ENCODE results near the gene SLC25A17.
A peak's percentile ranks its signal among the peaks of the same experiment; 100 is the strongest.

Gene SLC25A17

GRCh38 chr22:40813912-40814315, 5.2 kb downstream of the SLC25A17 start:
- no peak for TF ChIP-seq CEBPB (IDR thresholded peaks at IDR 0.05)
- TF ChIP-seq EP300 (IDR thresholded peaks at IDR 0.05; ENCODE audit: borderline replicate concordance): no peak
- TF ChIP-seq EGR1 (IDR thresholded peaks at IDR 0.05): no peak
- no peak for TF ChIP-seq CREB1 (IDR thresholded peaks at IDR 0.05; ENCODE audit: low read depth)
- TF ChIP-seq ZBTB7A (IDR thresholded peaks at IDR 0.05; ENCODE audit: low read depth): no peak
- TF ChIP-seq, protein P1, sequence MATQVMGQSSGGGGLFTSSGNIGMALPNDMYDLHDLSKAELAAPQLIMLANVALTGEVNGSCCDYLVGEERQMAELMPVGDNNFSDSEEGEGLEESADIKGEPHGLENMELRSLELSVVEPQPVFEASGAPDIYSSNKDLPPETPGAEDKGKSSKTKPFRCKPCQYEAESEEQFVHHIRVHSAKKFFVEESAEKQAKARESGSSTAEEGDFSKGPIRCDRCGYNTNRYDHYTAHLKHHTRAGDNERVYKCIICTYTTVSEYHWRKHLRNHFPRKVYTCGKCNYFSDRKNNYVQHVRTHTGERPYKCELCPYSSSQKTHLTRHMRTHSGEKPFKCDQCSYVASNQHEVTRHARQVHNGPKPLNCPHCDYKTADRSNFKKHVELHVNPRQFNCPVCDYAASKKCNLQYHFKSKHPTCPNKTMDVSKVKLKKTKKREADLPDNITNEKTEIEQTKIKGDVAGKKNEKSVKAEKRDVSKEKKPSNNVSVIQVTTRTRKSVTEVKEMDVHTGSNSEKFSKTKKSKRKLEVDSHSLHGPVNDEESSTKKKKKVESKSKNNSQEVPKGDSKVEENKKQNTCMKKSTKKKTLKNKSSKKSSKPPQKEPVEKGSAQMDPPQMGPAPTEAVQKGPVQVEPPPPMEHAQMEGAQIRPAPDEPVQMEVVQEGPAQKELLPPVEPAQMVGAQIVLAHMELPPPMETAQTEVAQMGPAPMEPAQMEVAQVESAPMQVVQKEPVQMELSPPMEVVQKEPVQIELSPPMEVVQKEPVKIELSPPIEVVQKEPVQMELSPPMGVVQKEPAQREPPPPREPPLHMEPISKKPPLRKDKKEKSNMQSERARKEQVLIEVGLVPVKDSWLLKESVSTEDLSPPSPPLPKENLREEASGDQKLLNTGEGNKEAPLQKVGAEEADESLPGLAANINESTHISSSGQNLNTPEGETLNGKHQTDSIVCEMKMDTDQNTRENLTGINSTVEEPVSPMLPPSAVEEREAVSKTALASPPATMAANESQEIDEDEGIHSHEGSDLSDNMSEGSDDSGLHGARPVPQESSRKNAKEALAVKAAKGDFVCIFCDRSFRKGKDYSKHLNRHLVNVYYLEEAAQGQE (IDR thresholded peaks at IDR 0.05; ENCODE audit: low read depth): no peak
- TF ChIP-seq YY1 (IDR thresholded peaks at IDR 0.05; ENCODE audit: low read depth): no peak
- TF ChIP-seq, protein P2, sequence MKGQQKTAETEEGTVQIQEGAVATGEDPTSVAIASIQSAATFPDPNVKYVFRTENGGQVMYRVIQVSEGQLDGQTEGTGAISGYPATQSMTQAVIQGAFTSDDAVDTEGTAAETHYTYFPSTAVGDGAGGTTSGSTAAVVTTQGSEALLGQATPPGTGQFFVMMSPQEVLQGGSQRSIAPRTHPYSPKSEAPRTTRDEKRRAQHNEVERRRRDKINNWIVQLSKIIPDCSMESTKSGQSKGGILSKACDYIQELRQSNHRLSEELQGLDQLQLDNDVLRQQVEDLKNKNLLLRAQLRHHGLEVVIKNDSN (IDR thresholded peaks at IDR 0.05): no peak
- no peak for TF ChIP-seq NFIC (IDR thresholded peaks at IDR 0.05)
- TF ChIP-seq TEAD4 (IDR thresholded peaks at IDR 0.05): no peak
- TF ChIP-seq, protein P3, sequence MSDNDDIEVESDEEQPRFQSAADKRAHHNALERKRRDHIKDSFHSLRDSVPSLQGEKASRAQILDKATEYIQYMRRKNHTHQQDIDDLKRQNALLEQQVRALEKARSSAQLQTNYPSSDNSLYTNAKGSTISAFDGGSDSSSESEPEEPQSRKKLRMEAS (IDR thresholded peaks at IDR 0.05): no peak
- no peak for TF ChIP-seq TAF1 (IDR thresholded peaks at IDR 0.05; ENCODE audit: low read depth)
- no peak for TF ChIP-seq TCF12 (IDR thresholded peaks at IDR 0.05; ENCODE audit: low read depth)
- TF ChIP-seq FOXM1 (IDR thresholded peaks at IDR 0.05; ENCODE audit: borderline replicate concordance, low read depth): no peak
- no peak for TF ChIP-seq RAD21 (IDR thresholded peaks at IDR 0.05; ENCODE audit: low read depth)

DNA sequence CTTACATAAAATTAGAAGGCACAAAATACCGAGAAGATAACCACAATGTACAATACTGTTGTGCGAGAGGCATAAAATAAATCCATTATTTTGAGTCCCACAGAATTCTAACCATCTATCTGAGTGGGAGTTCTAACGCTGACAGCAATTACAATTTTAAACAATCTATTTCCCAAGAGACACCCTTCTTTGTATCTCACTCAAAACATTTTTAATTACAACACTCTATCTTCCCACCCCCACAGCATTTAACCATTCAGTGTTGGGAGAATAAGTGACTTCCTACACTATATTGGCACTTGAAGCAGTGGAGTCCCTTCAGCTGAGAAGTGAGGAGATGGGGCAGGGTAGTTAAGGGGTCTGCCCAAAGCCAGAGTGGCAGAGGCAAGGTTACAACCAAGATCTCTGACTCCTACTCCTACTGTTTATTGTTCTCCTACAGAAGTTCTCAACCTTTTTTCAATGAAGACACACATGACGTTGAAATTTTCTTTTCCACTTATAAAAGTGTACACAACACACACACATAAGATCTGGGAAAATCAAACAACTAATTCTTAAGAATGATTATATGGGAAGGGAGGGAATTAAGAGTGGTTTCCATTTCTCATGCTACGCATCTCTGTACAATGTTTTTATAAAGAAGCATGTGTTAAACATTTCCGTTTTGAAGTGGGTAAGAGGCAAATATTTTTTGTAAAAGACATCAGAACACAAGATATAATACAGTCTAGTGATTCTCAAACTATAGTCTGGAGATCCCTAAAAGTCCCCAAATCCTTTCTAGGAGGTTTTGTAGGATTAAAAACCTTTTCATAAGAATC, 10.9 kb downstream of the SLC25A17 start:
- TF ChIP-seq CREB1 (IDR thresholded peaks at IDR 0.05; ENCODE audit: low read depth) (no peak), YY1 (IDR thresholded peaks at IDR 0.05; ENCODE audit: low read depth) (no peak), TEAD4 (IDR thresholded peaks at IDR 0.05) (no peak)
- TF ChIP-seq, protein P1 (IDR thresholded peaks at IDR 0.05; ENCODE audit: low read depth): no peak

- no peak for TF ChIP-seq ZBTB7A (IDR thresholded peaks at IDR 0.05; ENCODE audit: low read depth)
- TF ChIP-seq TCF12 (IDR thresholded peaks at IDR 0.05; ENCODE audit: low read depth): no peak
- no peak for TF ChIP-seq YY1 (IDR thresholded peaks at IDR 0.05; ENCODE audit: low read depth)
Observed at GRCh38 chr22:40806711-40807110, 12.4 kb downstream of the SLC25A17 start.

DNA sequence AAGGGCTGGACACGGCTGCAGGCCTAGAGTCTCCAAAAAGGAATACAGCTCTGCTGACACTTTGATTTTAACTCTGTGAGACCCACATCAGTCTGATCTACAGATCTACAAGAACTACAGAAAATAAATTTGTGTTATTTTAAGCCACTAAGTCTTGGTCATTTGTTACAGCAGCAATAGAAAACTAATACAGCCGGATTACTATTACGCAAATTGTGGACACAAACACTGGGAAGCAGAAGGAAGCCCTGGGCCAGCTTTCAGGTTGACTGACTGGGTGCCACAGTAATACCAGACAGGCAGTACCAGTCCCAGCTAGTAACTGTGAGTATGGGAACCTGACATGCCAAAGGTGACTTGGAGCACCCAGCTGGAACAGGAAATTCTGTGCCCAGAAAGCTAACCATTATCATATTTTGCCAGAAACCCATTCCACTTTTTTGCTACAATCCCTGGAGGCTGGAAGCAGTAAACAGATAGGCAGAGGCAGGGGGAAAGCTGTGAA, 13.4 kb downstream of the SLC25A17 start:
- no peak for TF ChIP-seq EGR1 (IDR thresholded peaks at IDR 0.05)
- 0 out of 2 replicates have a peak, but pooled peaks have one; percentile 29 for TF ChIP-seq CEBPB (IDR thresholded peaks at IDR 0.05)

- no peak for TF ChIP-seq YY1 (IDR thresholded peaks at IDR 0.05; ENCODE audit: low read depth)
- TF ChIP-seq CREB1 (IDR thresholded peaks at IDR 0.05; ENCODE audit: low read depth): no peak
- TF ChIP-seq, protein P1 (IDR thresholded peaks at IDR 0.05; ENCODE audit: low read depth): no peak
- no peak for TF ChIP-seq EP300 (IDR thresholded peaks at IDR 0.05; ENCODE audit: borderline replicate concordance)
- no peak for TF ChIP-seq NFIC (IDR thresholded peaks at IDR 0.05)
- no peak for TF ChIP-seq CEBPB (IDR thresholded peaks at IDR 0.05)
- TF ChIP-seq TAF1 (IDR thresholded peaks at IDR 0.05; ENCODE audit: low read depth): no peak
- no peak for TF ChIP-seq TEAD4 (IDR thresholded peaks at IDR 0.05)
- TF ChIP-seq TCF12 (IDR thresholded peaks at IDR 0.05; ENCODE audit: low read depth): no peak
- TF ChIP-seq FOXM1 (IDR thresholded peaks at IDR 0.05; ENCODE audit: borderline replicate concordance, low read depth): no peak
- no peak for TF ChIP-seq RAD21 (IDR thresholded peaks at IDR 0.05; ENCODE audit: low read depth)
- TF ChIP-seq, protein P2 (IDR thresholded peaks at IDR 0.05): no peak
- TF ChIP-seq, protein P3 (IDR thresholded peaks at IDR 0.05): no peak
- TF ChIP-seq EGR1 (IDR thresholded peaks at IDR 0.05): no peak
- TF ChIP-seq ZBTB7A (IDR thresholded peaks at IDR 0.05; ENCODE audit: low read depth): no peak
Observed at GRCh38 chr22:40805239-40805638, 13.9 kb downstream of the SLC25A17 start.

Data from Ishikawa (cell line).